ENCODE data around the gene ATRAID. TPM values are rescaled to one million over a fixed set of nuclear protein-coding genes. Genes with fewer than 3 reads are reported as not detected.

Gene ATRAID
- total and polyA plus RNA-seq, 4 donors: 44.9 to 77.5 (median 48.9) TPM

DNA sequence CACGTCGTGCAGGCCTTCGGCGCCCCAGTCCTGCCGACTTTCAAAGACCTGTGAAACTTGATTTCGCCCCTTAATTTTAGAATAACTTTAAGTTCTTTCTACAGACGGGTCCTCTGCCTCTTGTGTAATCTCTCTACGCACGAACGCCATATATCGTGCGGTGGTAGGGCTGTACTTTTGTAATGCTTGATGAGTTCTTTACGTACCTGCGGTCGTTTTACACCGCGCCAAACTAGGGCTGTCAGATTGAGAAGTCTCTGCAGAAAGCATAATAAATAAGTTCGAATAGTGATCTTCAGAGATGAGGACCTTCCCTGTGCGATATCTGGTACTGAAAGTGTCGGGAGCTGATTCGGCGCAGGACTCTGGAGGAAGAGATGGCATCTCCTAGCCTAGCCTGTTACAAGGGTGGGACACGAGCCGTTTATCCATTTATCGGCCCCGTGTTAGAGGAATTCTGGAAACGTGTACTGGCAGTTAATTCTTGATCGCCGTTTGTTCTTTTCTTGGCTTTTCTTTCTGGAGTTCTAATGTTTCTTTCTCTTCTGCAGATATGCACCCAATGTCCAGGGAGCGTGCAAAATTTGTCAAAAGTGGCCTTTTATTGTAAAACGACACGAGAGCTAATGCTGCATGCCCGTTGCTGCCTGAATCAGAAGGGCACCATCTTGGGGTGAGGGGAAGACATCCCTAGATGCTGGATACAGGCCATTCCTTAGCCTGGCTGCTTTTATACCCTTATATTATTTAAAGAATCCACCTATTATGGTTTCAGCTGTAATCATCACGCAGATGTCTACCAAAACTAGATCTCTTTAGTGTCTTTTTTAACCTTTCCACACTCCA, 1.0 kb downstream of the ATRAID start:
- peaks cover 5 to 26% (median 13%) of the 10 kb centered on the region in 4 donors for H3K4me1 ChIP-seq (ENCODE audit: control insufficient read depth in 4 of 4, insufficient read depth in 4 of 4, low read length in 3 of 4)
- 8% methylated on average over 34 of the region's 34 CpGs for WGBS
- H3K27me3 ChIP-seq (ENCODE audit: control insufficient read depth in 4 of 4, insufficient read depth in 4 of 4, low read length in 3 of 4): no peaks in the 10 kb centered on the region
- peak overlapping the region; percentile 97 to 98 for H3K27ac ChIP-seq (ENCODE audit: low read depth in 1 of 2, low read length in 2 of 2)
- DNase-seq (ENCODE audit: low spot score): no peak
- no peaks in the 10 kb centered on the region for H3K9me3 ChIP-seq (ENCODE audit: control insufficient read depth in 4 of 4, low read length in 3 of 4)
- H3K9ac ChIP-seq (ENCODE audit: low read depth in 1 of 2, low read length in 2 of 2): peak overlapping the region; percentile 92 to 98
- peak overlapping the region; percentile 75 to 93 (median 83) for H3K4me3 ChIP-seq (ENCODE audit: low read depth in 1 of 3, low read length in 3 of 3)
- TF ChIP-seq EGR1 (IDR thresholded peaks at IDR 0.05; ENCODE audit: low read depth in 2 of 2) (peak in 1 of 2 donors; percentile 3), FOXA2 (IDR thresholded peaks at IDR 0.05) (no peak)
- TF ChIP-seq, protein P1, sequence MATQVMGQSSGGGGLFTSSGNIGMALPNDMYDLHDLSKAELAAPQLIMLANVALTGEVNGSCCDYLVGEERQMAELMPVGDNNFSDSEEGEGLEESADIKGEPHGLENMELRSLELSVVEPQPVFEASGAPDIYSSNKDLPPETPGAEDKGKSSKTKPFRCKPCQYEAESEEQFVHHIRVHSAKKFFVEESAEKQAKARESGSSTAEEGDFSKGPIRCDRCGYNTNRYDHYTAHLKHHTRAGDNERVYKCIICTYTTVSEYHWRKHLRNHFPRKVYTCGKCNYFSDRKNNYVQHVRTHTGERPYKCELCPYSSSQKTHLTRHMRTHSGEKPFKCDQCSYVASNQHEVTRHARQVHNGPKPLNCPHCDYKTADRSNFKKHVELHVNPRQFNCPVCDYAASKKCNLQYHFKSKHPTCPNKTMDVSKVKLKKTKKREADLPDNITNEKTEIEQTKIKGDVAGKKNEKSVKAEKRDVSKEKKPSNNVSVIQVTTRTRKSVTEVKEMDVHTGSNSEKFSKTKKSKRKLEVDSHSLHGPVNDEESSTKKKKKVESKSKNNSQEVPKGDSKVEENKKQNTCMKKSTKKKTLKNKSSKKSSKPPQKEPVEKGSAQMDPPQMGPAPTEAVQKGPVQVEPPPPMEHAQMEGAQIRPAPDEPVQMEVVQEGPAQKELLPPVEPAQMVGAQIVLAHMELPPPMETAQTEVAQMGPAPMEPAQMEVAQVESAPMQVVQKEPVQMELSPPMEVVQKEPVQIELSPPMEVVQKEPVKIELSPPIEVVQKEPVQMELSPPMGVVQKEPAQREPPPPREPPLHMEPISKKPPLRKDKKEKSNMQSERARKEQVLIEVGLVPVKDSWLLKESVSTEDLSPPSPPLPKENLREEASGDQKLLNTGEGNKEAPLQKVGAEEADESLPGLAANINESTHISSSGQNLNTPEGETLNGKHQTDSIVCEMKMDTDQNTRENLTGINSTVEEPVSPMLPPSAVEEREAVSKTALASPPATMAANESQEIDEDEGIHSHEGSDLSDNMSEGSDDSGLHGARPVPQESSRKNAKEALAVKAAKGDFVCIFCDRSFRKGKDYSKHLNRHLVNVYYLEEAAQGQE (IDR thresholded peaks at IDR 0.05): peak; percentile 8
- H3K36me3 ChIP-seq (ENCODE audit: control insufficient read depth in 4 of 4, insufficient read depth in 3 of 4, low read depth in 1 of 4, low read length in 3 of 4): peaks cover under 1 to 16% (median 6%) of the 10 kb centered on the region in 4 donors

DNA sequence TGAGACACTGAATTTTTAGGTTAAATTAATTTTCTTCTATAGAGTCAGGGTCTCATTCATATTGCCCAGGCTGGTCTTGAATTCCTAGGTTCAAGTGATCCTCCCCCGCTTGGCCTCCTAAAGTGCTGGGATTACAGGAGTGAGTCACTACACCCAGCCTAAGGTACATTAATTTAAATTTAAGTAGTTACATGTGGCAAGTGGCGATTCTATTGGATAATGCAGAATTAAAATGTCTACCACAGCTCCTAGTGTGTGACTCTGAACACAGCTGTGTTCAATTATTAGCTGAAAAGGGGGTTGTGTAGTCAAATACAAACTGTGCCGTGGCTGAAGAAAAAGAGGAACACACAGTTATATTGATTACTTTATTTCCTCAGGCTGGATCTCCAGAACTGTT, 3.1 kb downstream of the ATRAID start:
- TF ChIP-seq GABPA (IDR thresholded peaks at IDR 0.05 in 1 of 2, conservative IDR thresholded peaks at IDR 0.05 in 1 of 2) (no peak), HNF4G (IDR thresholded peaks at IDR 0.05) (no peak), YY1 (IDR thresholded peaks at IDR 0.05) (no peak), FOXA2 (IDR thresholded peaks at IDR 0.05) (no peak), TAF1 (conservative IDR thresholded peaks at IDR 0.05) (no peak), FOXA1 (IDR thresholded peaks at IDR 0.05) (no peak), RXRA (IDR thresholded peaks at IDR 0.05) (no peak), NR2F2 (IDR thresholded peaks at IDR 0.05) (no peak)
- TF ChIP-seq, protein P2, sequence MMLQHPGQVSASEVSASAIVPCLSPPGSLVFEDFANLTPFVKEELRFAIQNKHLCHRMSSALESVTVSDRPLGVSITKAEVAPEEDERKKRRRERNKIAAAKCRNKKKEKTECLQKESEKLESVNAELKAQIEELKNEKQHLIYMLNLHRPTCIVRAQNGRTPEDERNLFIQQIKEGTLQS (IDR thresholded peaks at IDR 0.05): no peak
- TF ChIP-seq, protein P3, sequence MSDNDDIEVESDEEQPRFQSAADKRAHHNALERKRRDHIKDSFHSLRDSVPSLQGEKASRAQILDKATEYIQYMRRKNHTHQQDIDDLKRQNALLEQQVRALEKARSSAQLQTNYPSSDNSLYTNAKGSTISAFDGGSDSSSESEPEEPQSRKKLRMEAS (IDR thresholded peaks at IDR 0.05): no peak
- TF ChIP-seq, protein P4, sequence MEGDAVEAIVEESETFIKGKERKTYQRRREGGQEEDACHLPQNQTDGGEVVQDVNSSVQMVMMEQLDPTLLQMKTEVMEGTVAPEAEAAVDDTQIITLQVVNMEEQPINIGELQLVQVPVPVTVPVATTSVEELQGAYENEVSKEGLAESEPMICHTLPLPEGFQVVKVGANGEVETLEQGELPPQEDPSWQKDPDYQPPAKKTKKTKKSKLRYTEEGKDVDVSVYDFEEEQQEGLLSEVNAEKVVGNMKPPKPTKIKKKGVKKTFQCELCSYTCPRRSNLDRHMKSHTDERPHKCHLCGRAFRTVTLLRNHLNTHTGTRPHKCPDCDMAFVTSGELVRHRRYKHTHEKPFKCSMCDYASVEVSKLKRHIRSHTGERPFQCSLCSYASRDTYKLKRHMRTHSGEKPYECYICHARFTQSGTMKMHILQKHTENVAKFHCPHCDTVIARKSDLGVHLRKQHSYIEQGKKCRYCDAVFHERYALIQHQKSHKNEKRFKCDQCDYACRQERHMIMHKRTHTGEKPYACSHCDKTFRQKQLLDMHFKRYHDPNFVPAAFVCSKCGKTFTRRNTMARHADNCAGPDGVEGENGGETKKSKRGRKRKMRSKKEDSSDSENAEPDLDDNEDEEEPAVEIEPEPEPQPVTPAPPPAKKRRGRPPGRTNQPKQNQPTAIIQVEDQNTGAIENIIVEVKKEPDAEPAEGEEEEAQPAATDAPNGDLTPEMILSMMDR (IDR thresholded peaks at IDR 0.05; ENCODE audit: low read depth, low read length, missing input control): no peak
- TF ChIP-seq, protein P1 (IDR thresholded peaks at IDR 0.05): no peak
- Histone ChIP-seq H3K9ac (ENCODE audit: low read depth in 1 of 2, low read length in 2 of 2) (no peak overlapping the region), H3K36me3 (ENCODE audit: control insufficient read depth in 4 of 4, insufficient read depth in 3 of 4, low read depth in 1 of 4, low read length in 3 of 4) (peaks cover 0 to 12% (median 4%) of the 10 kb centered on the region in 4 donors), H3K27ac (ENCODE audit: low read depth in 1 of 2, low read length in 2 of 2) (no peak overlapping the region), H3K4me3 (ENCODE audit: low read depth in 1 of 3, low read length in 3 of 3) (no peak overlapping the region), H3K9me3 (ENCODE audit: control insufficient read depth in 4 of 4, low read length in 3 of 4) (no peaks in the 10 kb centered on the region), H3K4me1 (ENCODE audit: control insufficient read depth in 4 of 4, insufficient read depth in 4 of 4, low read length in 3 of 4) (peaks cover 0 to 32% (median 14%) of the 10 kb centered on the region in 4 donors), H3K27me3 (ENCODE audit: control insufficient read depth in 4 of 4, insufficient read depth in 4 of 4, low read length in 3 of 4) (no peaks in the 10 kb centered on the region)
- 96% methylated on average over 3 of the region's 3 CpGs for WGBS
- DNase-seq (ENCODE audit: low spot score): no peak
